ENCODE data around the gene PLLP.

The PLLP gene, protein sequence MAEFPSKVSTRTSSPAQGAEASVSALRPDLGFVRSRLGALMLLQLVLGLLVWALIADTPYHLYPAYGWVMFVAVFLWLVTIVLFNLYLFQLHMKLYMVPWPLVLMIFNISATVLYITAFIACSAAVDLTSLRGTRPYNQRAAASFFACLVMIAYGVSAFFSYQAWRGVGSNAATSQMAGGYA
- total RNA-seq = 0.31 to 0.54 reads per million in 2 donors

DNA sequence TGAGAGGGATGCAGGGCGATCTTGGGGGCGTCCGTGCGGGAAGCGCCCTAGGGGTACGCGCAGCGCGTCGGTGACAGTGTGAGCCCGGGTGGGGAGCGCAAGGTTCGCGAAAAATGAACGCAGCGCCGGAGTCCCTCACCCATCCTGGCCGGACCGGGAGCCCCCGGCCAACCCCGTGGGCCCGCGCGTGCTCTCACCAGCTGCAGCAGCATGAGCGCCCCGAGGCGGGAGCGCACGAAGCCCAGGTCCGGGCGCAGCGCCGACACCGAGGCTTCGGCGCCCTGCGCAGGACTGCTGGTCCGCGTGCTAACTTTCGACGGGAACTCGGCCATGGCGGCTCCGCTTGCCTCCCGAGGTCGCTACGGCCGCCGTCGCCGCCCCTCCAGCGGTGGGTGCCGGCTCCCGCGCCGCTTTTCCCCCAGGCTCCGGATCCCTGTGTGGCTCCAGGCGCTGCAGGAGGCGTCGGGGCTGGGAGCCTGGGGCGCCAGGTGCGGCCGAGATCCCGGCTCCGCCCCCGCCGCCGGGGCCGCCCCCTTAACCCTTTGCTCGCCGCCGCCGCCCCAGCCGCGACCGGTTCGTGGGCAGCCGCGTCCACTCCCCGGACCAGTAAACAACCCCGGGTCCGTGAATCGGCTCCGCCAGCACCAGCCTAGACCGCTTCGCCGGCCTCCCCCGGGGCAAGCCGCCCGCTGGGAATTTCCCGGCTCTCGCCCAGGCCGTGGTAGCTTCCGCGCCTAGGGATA lies at the start of gene PLLP:
Gene PLLP (minus strand): TSS at position 464 of the 743 bp plus-strand sequence. CDS start 132 bp downstream, at position 332.
- peak in 4 of 5 experiments; percentile 19 to 48 (median 24) for DNase-seq

DNA sequence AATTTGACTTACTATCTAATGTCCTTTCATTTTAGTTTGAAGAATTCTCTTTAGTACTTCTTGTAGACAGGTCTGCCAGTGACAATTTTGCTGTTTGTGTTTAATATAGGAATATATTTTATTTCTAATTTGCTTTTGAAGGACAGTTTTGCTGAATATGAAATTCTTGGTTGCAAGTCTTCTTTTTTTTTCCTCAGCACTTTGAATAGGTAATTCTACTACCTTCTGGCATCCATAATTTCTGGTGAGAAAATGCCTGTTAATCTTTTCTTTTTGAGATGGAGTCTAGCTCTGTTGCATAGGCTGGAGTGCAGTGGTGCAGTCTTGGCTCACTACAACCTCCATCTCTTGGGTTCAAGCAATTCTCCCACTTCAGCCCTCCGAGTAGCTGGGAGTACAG lies 48.9 kb upstream of the PLLP start:
- no peak for DNase-seq

DNA sequence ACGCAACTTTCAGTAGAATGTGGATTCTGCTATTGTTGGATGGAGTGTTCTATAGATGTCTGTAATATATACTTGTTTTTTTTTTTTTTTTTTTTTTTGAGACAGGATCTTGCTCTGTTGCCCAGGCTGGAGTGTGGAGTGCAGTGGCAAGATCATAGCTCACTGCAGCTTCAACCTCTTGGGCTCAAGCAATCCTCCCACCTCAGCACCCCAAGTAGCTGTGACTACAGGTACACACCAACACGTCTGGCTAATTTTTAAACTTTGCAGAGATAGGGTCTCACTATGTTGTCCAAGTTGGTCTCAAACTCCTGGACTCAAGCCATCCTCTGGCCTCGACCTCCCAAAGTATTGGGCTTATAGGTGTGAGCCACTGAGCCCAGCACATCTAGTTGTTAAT lies 46.9 kb upstream of the PLLP start:
- DNase-seq = no peak

DNA sequence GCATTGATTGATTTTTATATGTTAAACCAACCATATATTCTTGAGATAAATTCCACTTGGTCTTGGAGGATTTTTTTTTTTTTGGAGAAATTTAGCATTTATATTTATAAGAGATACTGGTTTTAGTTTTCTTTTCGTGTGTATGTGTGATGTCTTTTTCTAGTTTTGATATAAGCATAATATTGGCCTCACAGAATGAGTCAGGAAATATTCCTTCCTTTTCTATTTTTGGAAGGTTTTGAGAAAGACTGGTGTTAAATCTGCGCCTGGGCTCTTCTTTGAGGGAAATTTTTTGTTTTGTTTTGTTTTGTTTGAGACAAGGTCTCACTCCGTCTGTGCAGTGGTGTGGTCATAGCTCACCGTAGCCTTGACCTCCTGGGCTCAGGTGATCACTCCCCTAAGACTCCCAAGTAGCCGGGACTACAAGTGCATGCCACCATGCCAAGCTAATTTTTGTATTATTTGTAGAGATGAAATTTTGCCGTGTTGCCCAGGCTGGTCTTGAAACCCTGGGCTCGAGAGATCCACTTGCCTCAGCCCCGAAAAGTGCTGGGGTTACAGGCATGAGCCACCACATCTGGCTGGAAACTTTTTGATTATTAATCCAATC lies 45.4 kb upstream of the PLLP start:
- no peak for DNase-seq

DNA sequence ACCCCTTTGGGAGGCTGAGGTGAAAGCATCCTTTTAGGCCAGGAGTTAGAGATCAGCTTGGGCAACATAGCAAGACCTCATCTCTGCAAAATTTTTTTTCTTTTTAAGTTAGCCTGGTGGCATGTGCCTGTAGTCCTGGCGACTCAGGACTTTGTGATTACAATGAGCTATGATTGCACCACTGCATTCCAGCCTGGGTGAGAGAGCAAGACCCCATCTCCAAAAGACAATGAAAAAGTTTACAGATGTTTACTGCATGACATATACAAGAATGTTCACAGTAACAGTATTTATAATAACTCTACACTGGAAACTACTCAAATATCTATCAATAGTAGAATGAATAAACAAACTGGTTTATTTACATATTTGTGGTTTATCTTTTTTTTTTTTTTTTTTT lies 41.0 kb upstream of the PLLP start:
- no peak for DNase-seq

DNA sequence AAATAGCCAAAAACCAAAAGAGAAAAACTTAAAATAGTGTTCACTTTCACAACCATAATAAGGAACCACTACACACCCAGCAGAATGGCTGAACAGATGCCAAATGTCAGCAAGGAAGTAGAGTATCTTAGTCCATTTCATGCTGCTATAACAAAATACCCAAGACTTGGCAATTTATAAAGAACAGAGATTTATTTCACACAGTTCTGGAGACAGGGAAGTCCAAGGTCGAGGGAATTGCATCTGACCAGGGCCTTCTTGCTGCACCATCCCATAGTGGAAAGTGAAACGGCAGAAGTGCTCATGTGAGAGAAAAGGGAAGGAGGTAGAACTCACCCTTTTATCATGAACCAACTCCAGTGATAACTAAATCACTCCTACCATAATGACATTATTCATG lies 40.3 kb upstream of the PLLP start:
- no peak for DNase-seq

DNA sequence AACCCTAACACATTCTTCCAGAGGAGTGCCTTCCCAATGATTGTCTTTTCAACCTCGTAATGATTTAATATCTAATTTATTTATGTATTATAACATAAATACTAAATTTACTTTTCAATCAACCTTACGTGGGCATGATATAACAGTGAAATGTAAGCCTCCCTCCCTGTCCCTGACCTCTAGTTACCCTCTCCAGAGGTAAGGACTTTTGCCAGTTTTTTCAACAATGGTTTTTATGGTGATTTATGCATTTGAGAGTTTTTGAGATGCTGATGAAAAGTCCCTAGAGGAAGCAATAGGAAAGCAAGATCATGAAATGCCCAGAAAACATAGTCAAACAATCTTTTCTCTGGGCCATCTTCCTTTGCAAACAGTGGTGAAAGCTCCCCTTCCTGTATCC lies 35.2 kb upstream of the PLLP start:
- DNase-seq = no peak

DNA sequence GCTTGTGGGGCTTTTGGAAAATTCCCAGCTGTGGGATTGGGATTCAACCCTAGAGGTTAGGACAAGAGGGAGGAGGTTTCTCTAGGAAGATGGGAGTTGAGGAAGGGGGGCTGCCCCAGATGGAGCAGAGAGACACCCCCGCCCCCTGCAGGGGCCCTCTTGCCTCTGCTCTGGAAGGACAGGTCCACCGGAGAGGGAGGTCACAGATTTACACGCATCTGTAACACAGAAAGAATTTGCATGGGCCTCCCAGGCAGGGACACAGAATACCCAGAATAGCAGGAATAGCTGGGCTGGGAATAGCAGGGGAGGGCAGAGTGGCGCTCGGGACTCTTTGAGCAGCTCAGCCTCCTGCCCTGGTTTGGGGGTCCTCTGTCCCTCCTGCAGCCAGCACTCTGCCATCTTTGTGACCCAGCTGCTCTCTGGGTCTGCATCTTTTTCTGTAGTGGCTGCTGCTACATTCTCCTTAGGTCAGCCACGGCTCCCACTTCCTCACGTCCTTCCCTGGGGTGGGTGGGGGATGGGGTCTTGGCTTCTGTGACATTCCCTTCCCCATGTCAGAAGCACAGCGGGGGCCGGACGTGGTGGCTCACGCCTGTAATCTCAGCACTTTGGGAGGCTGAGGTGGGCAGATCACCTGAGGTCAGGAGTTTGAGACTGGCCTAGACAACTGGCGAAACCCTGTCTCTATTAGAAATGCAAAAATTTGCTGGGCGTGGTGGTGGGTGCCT lies 33.9 kb upstream of the PLLP start:
- DNase-seq = no peak

DNA sequence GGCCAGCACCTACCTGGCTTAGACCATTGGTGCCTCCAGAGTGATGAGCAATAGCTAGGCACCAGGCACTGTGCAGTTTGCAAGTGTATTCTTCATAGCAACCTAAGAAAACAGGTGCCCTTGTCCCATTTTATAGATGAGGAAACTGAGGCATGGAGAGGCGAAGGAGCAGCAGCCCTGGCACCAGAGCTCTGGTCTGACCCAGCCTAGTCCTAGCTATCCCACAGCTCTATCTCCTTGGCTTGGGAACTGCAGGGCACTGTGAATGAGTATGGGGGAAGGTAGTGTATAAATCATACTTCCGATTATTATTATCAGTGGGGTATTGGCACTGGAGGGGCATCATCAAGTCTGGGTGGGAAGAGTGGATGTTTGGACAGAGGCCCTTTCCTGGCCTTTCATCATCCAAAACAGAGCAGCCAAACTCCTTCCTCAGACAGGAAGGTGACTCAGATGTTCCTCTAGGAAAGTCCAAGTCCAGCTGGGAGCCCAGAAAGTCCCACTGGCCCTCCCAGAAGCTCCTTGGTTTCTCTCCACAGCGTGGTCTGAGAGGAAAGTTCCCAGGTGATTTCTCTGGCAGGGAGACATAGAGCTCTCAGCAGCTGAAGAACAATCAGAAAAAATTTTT lies 32.0 kb upstream of the PLLP start:
- no peak for DNase-seq

DNA sequence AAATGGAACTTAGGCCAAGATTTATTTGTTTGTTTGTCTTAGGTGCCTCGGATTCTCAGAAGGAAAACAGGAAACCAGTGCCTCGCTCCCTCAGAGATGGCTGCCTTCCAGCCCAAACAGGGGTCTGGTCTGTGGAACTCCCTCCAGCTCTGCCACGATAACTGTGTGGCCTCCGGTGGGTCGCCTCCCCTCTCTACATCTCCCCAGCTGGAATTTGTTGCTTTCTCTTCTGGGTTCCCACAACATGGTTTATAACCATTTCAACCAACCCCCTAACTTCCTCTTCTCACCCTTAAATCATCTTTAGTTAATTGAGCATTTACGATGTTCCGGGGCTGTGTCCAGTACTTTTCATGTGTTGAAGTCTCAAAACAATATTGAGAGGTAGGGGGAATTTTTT lies 30.9 kb upstream of the PLLP start:
- DNase-seq = no peak

DNA sequence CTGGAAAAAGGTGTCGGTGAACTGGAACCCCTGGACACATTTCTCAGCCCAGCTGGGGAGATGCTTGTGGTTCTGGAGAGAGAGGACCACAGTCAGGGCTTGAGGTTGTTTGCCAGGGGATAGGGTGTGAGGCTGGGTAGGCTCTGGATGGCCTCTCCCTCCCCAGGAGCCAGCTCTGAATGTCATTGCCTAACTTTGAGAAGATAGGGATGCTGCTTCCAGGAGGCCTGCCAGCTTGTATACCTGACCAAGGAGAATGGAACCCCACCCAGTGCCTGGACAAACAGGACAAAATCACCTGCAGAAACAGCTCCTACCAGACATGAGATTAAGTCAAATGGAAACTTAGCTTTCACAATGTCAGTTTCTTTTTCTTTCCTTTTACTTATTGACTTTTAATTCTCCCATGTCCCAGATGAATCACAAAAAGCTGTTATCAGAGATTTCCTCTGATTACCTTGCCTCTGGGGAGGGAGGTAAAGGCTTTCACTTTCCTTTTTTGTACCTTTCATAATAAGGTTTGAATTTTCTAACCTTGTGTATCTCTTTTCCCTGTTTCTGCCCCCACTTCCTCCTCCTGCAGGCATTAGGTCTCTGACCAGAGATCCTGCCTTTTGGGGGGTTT lies 29.8 kb upstream of the PLLP start:
- peak in 1 of 5 experiments; percentile 44 for DNase-seq

DNA sequence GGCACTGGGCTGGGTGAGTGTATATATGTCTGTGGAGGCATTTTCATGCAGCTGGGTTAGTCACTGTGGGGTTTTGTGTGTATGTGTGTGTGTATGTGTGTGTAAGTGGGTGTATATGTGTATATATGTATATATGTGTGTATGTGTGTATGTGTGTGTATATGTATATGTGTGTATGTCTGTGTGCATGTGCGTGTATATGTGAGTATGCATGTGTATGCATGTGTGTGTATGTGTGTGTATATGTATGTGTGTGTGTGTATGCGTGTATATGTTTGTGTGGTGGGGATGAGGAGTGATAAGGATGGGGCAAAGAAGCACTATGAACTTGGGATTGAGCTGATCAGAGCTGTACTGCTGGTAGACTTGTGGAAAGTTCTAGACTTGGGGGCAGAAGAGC lies 29.0 kb upstream of the PLLP start:
- DNase-seq = no peak

DNA sequence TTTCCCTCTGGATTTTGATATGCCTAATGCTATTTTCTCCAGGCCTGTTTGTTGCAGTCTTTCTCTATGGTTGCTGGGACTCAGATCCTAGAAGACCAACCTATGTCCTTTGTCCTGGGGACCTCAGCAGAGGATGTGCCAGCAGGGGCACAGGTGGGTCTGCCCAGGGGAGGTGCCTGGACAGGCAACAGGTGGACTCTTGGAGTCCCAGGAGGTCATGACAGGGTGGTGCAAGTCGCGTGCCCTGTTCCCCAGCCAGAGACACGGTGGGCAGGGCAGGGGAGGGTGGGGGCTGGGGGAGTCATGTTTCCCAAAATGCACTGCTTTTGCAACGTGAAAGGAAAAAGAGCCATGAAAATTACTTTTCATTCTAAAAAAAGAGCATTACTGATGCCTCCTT lies 26.3 kb upstream of the PLLP start:
- DNase-seq = no peak

DNA sequence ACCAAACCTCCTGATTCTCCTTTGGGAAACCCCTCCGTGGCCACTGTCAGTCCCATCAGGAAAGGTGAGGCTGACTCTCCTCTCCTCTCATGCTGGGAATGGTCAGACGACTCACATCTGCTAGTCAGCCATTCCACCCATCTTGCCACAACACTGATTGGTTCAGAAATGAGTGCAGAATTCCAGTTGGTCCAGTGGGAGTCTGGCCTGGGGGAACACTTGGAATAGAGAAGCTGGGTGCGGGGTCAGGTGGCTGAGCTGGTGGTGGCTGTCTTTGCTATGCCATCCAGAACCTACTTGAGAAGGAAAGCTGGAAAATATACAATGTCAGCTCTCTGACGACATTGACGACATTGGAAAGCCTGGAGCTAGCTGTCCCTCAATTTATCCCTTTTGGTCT lies 23.6 kb upstream of the PLLP start:
- DNase-seq = no peak

DNA sequence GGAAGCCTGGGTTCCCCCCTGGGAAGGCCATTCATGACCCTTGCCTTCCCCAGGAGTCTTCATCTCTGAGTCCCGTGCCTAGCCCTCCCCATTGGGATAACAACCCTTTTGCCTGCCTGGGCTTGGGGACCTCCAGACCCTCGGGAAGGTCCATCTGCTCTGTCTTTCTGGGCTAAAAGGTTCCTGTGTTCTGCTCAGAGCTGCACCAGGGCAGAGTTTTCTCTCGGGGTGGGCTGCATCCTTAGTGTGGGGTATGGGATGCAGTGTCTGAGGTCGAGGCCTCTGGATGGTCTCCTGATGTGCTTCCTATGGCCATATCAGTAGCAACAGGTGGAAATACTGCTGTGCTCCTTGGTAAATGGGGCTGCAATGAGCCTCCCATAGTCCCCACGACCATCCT lies 22.9 kb upstream of the PLLP start:
- no peak for DNase-seq

DNA sequence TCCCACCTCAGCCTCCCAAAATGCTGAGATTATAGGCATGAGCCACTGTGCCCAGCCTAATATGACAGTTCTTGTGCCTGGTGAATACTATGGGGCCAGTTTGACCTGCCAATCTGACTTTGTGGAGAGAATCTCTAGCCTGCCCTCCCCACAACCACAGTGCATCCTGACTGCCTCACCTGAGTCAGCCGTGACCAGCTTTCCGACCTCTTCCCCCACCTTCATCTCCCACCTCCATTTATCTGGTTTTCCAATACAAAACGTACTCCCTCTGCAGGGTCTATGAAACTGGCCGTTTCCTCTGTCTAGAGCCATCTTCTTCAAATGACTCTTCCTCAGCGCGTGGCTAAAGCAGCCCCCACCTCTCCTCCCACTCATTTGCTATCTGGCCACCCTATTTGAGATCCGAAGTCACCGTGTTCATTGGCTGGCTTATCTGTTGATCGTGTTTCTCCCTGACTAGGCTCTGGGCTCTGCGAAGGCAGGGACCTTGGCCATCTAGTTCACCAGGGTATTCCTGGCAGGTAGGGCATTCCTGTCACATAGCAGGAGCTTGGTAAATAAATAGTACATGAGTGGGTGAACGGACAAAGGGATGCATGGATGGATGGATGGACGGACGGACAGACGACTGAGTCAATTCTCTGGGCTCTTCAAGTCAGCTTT lies 22.3 kb upstream of the PLLP start:
- no peak for DNase-seq

DNA sequence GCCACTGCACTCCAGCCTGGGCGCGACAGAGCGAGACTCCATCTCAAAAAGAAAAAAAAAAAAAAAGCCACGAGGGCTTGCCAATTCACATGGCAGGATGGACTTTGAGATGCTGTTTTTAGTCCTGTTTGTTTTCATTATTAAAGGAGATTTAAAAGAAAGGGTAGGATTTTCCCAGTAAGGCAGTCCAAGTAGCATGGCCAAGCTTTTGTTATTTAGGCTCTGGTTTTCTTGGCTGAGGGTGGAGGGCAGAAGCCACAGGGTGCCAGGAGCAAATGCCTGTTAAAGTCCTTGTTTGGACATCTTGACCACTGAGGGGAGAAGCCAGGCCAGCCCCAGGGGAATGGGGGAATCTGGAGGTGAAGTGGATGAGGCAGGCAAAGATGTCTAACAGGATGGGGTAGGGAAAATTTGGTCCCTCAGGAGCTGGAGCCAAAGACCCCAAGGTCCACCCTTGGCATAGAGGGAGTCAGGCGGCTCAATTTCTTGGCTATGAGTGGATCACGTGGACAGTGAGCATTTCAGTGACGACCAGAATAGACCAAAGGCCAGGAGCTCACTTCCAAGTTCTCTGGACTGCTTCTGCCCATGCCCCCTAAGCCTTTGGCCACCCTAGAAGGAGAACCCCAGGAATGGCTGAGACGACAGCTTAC lies 20.8 kb upstream of the PLLP start:
- DNase-seq = no peak

DNA sequence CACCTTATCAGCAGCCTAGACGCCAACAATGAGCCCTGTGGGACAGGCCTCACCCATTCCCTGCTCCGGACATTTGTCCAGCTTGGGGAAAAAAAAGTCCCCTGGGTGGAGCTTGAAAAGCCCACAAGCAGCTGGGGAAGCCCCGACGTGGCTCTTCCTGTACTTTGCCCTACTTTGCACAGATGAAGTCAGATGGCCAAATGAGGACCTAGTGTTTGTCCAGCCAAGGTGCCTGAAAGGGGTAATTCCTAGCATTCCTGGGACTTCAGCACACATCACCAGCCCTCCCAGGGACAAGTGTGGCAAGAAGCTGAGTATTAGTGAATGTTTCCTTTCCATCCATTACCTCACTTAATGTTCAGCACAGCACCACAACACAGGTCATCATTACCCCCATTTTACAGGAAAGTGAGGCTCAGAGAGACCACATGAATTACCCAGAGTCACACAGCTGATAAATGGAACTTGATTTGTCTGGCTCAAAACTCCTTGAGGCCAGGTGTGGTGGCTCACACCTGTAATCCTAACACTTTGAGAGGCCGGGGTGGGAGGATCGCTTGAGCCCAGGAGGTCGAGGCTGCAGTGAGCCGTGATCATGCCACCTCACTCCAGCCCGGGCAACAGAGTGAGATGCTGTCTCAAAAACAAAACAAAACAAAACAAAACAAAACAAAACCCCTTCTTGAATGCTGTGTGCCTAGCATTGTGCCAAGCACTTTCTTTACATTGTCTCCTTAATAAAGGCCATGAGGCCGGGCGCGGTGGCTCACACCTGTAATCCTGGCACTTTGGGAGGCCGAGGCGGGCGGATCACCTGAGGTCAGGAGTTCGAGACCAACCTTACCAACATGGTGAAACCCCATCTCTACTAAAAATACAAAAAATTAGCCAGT lies 19.9 kb upstream of the PLLP start:
- DNase-seq = peak in 1 of 5 experiments; percentile 19

DNA sequence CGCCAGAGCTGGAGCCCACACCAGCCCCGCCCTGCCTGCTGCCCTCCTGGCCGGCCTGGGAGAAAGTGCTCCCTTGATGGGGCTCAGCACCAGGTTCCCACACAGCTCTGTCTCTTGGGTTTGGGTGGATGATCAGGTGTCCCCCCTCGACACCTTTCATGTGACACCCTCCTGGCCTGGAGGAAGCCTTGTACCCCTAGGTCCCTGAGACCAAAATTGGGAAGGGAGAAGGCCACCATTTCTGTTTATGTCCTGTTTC lies 19.4 kb upstream of the PLLP start:
- DNase-seq = no peak

DNA sequence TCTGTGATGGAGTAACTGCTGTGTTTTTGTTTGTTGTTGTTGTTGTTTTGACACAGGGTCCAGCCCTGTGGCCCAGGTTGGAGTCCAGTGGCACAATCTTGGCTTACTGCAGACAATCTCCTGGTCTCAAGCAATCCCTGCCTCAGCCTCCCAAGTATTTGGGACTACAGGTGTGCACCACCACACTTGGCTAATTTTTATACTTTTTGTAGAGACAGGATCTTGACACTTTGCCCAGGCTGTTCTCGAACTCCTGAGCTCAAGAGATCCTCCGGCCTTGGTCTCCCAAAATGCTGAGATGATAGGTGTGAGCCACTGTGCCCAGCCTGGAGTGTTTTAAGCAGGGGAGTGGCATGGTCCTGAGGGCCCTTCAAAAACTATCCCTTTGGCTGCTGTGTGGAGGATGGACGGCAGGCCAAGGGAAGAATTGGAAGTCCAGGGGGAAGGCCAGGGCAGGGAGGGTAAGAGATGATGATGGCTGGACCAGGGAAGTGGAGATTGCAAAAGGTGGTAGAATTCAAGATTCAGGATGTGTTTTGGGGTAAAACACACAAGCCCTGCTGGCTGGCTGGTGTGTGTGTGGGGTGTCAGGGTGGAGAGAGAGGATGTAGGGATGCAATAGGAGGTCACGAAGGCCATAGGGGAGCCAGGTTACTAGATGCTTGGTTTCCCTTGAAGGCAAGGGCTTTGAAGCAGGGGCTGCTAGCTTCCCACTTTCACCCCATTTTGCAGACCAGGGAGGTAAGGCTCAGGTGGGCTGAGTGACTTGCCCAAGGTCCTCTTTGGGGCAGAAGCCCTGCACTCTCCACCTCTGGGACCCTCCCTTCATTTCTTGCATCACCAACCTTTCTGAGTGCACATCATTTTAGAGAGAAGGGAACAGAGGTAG lies 18.8 kb upstream of the PLLP start:
- no peak for DNase-seq

Data from T-helper 2 cell (primary cell).